ENCODE results near the gene CEMIP. TPM values are rescaled to one million over a fixed set of nuclear protein-coding genes. Genes with fewer than 3 reads are reported as not detected.

The CEMIP gene
- total RNA-seq, 4 donors from 2014 or later: 0.21 to 1.4 (median 1.2) TPM; not detected in 1

GRCh38 chr15:80906159-80906766, 127.1 kb downstream of the CEMIP start:
- H3K27me3 ChIP-seq: no peaks in the 10 kb centered on the region
- peaks cover 0 to 86% (median 0%) of the 10 kb centered on the region in 3 donors for H3K36me3 ChIP-seq
- 92 to 95% methylated on average over 11 of the region's 11 CpGs for WGBS, 2 donors
- TF ChIP-seq POLR2A (IDR thresholded peaks at IDR 0.05) (no peak), CTCF (IDR thresholded peaks at IDR 0.05) (no peak), EP300 (IDR thresholded peaks at IDR 0.05) (no peak)
- DNase-seq (ENCODE audit: low spot score in 2 of 2): no peak
- H3K4me1 ChIP-seq: no peaks in the 10 kb centered on the region
- H3K9me3 ChIP-seq: peaks cover 0 to 4% (median 0%) of the 10 kb centered on the region in 4 donors
- H3K4me3 ChIP-seq: no peak overlapping the region
- no peak overlapping the region for H3K27ac ChIP-seq

GRCh38 chr15:80911821-80912220, 132.7 kb downstream of the CEMIP start:
- 93 to 100% methylated on average over 1 of the region's 1 CpG for WGBS, 2 donors
- Histone ChIP-seq H3K4me3 (no peak overlapping the region), H3K36me3 (peaks cover 0 to 49% (median 0%) of the 10 kb centered on the region in 3 donors), H3K27me3 (no peaks in the 10 kb centered on the region), H3K9me3 (peaks cover 0 to 4% (median 0%) of the 10 kb centered on the region in 4 donors), H3K27ac (no peak overlapping the region), H3K4me1 (no peaks in the 10 kb centered on the region)
- TF ChIP-seq EP300 (IDR thresholded peaks at IDR 0.05) (no peak), POLR2A (IDR thresholded peaks at IDR 0.05) (no peak), CTCF (IDR thresholded peaks at IDR 0.05) (no peak)
- DNase-seq (ENCODE audit: low spot score in 2 of 2): no peak

- peaks cover 0 to 40% (median 0%) of the 10 kb centered on the region in 3 donors for H3K36me3 ChIP-seq
- no peak overlapping the region for H3K27ac ChIP-seq
- no peaks in the 10 kb centered on the region for H3K4me1 ChIP-seq
- no peaks in the 10 kb centered on the region for H3K27me3 ChIP-seq
- no peak for TF ChIP-seq CTCF (IDR thresholded peaks at IDR 0.05)
- H3K9me3 ChIP-seq: peaks cover 0 to 4% (median 0%) of the 10 kb centered on the region in 4 donors
- DNase-seq (ENCODE audit: low spot score in 2 of 2): no peak
- H3K4me3 ChIP-seq: no peak overlapping the region
- 85 to 88% methylated on average over 6 of the region's 6 CpGs for WGBS, 2 donors
These were observed 133.5 kb downstream of the CEMIP start for GRCh38 chr15:80912673-80913072.

- Histone ChIP-seq H3K27me3 (no peaks in the 10 kb centered on the region), H3K27ac (no peak overlapping the region), H3K4me1 (no peaks in the 10 kb centered on the region), H3K36me3 (peaks cover 0 to 32% (median 0%) of the 10 kb centered on the region in 3 donors), H3K4me3 (no peak overlapping the region), H3K9me3 (peaks cover 0 to 4% (median 0%) of the 10 kb centered on the region in 4 donors)
- 85 to 86% methylated on average over 5 of the region's 5 CpGs for WGBS, 2 donors
- TF ChIP-seq CTCF (IDR thresholded peaks at IDR 0.05) (no peak), POLR2A (IDR thresholded peaks at IDR 0.05) (no peak), EP300 (IDR thresholded peaks at IDR 0.05) (no peak)
- no peak for DNase-seq (ENCODE audit: low spot score in 2 of 2)
These were observed 134.4 kb downstream of the CEMIP start for GRCh38 chr15:80913541-80913940.

- DNase-seq (ENCODE audit: low spot score in 2 of 2): no peak
- Histone ChIP-seq H3K36me3 (peaks cover 0 to 26% (median 0%) of the 10 kb centered on the region in 3 donors), H3K9me3 (no peaks in the 10 kb centered on the region), H3K4me1 (no peaks in the 10 kb centered on the region), H3K27me3 (no peaks in the 10 kb centered on the region), H3K4me3 (no peak overlapping the region), H3K27ac (no peak overlapping the region)
- 58 to 64% methylated on average over 3 of the region's 3 CpGs for WGBS, 2 donors
- no peak for TF ChIP-seq EP300 (IDR thresholded peaks at IDR 0.05)
- no peak for TF ChIP-seq POLR2A (IDR thresholded peaks at IDR 0.05)
- no peak for TF ChIP-seq CTCF (IDR thresholded peaks at IDR 0.05)
These were observed 136.3 kb downstream of the CEMIP start for GRCh38 chr15:80915472-80915871.
